ENCODE results near the gene ERICH6B. TPM values are rescaled to one million over a fixed set of nuclear protein-coding genes. Genes with fewer than 3 reads are reported as not detected.

ERICH6B gene
- polyA plus RNA-seq, 3 donors: not detected

GRCh38 chr13:45518525-45519245 is 96.9 kb downstream of the ERICH6B start:
- Mint-ChIP-seq H3K4me3 (no peak overlapping the region), H3K27me3 (ENCODE audit: low read depth in 3 of 3) (peaks cover 0 to 2% (median 0%) of the 10 kb centered on the region in 3 donors), H3K4me1 (peaks cover 9% of the 10 kb centered on the region), H3K9me3 (no peaks in the 10 kb centered on the region), H3K36me3 (peaks cover 73 to 88% of the 10 kb centered on the region in 2 donors), H3K27ac (peak overlapping the region in 6 of 7 donors; percentile 86 to 92 (median 88))
- Histone ChIP-seq H3K4me1 (ENCODE audit: control insufficient read depth in 1 of 2, insufficient read depth in 2 of 2, low read length in 2 of 2) (peaks cover 13 to 24% of the 10 kb centered on the region in 2 donors), H2AFZ (ENCODE audit: insufficient read depth, low read depth, low read length, poor library complexity, severe bottlenecking) (no peak overlapping the region), H3K4me3 (replicated peaks in 1 of 3; ENCODE audit: low read depth in 2 of 3, low read length in 3 of 3) (no peak overlapping the region), H3K9me3 (replicated peaks in 1 of 2; ENCODE audit: control insufficient read depth in 1 of 2, insufficient read depth in 1 of 2, low read length in 2 of 2) (no peaks in the 10 kb centered on the region), H3K36me3 (replicated peaks in 1 of 2; ENCODE audit: control insufficient read depth in 1 of 2, insufficient read depth in 2 of 2, low read length in 2 of 2) (peaks cover 75 to 84% of the 10 kb centered on the region in 2 donors), H4K20me1 (ENCODE audit: insufficient read depth, low read length) (no peaks in the 10 kb centered on the region), H3K27ac (ENCODE audit: low read depth in 1 of 2, low read length in 2 of 2) (peak overlapping the region in 1 of 2 donors; percentile 72), H3K4me2 (replicated peaks; ENCODE audit: extremely low read depth, low read length, poor library complexity, severe bottlenecking) (no peak overlapping the region), H3K9ac (ENCODE audit: insufficient read depth, low read length, poor library complexity, severe bottlenecking) (no peak overlapping the region), H3K27me3 (ENCODE audit: control insufficient read depth in 2 of 2, insufficient read depth in 2 of 2, low read length in 2 of 2) (no peaks in the 10 kb centered on the region), H3K79me2 (ENCODE audit: insufficient read depth, low read length) (no peaks in the 10 kb centered on the region)
- TF ChIP-seq CTCF (IDR thresholded peaks at IDR 0.05): no peak
- WGBS (ENCODE audit: insufficient coverage): 100% methylated on average over 4 of the region's 4 CpGs
- peak in 1 of 3 donors; percentile 28 for DNase-seq
- intact Hi-C loops (cut with micrococcal nuclease): loop anchor here in 1 of 2 donors (10.0 kb wide), 1 partner anchor 196 kb away; no protein-coding TSS in a partner anchor

GRCh38 chr13:45516757-45517156 is 98.8 kb downstream of the ERICH6B start:
- H3K27ac ChIP-seq (ENCODE audit: low read depth in 1 of 2, low read length in 2 of 2): no peak overlapping the region
- peaks cover 71 to 86% of the 10 kb centered on the region in 2 donors for H3K36me3 Mint-ChIP-seq
- no peaks in the 10 kb centered on the region for H4K20me1 ChIP-seq (ENCODE audit: insufficient read depth, low read length)
- no peak overlapping the region for H3K4me3 ChIP-seq (replicated peaks in 1 of 3; ENCODE audit: low read depth in 2 of 3, low read length in 3 of 3)
- no peak overlapping the region for H2AFZ ChIP-seq (ENCODE audit: insufficient read depth, low read depth, low read length, poor library complexity, severe bottlenecking)
- no CpG with 5 or more reads among the region's 2 CpGs for WGBS (ENCODE audit: insufficient coverage)
- H3K4me2 ChIP-seq (replicated peaks; ENCODE audit: extremely low read depth, low read length, poor library complexity, severe bottlenecking): no peak overlapping the region
- peaks cover 0 to 2% (median 0%) of the 10 kb centered on the region in 3 donors for H3K27me3 Mint-ChIP-seq (ENCODE audit: low read depth in 3 of 3)
- intact Hi-C loops (cut with micrococcal nuclease): loop anchor here in 1 of 2 donors (10.0 kb wide), 1 partner anchor 198 kb away; no protein-coding TSS in a partner anchor
- no peak overlapping the region for H3K9ac ChIP-seq (ENCODE audit: insufficient read depth, low read length, poor library complexity, severe bottlenecking)
- no peak for TF ChIP-seq CTCF (IDR thresholded peaks at IDR 0.05)
- no peak for DNase-seq
- no peaks in the 10 kb centered on the region for H3K79me2 ChIP-seq (ENCODE audit: insufficient read depth, low read length)
- peaks cover 9% of the 10 kb centered on the region for H3K4me1 Mint-ChIP-seq
- H3K9me3 ChIP-seq (replicated peaks in 1 of 2; ENCODE audit: control insufficient read depth in 1 of 2, insufficient read depth in 1 of 2, low read length in 2 of 2): no peaks in the 10 kb centered on the region
- H3K27ac Mint-ChIP-seq: no peak overlapping the region
- H3K36me3 ChIP-seq (replicated peaks in 1 of 2; ENCODE audit: control insufficient read depth in 1 of 2, insufficient read depth in 2 of 2, low read length in 2 of 2): peaks cover 77 to 80% of the 10 kb centered on the region in 2 donors
- H3K27me3 ChIP-seq (ENCODE audit: control insufficient read depth in 2 of 2, insufficient read depth in 2 of 2, low read length in 2 of 2): no peaks in the 10 kb centered on the region
- H3K4me1 ChIP-seq (ENCODE audit: control insufficient read depth in 1 of 2, insufficient read depth in 2 of 2, low read length in 2 of 2): peaks cover 13 to 24% of the 10 kb centered on the region in 2 donors
- no peaks in the 10 kb centered on the region for H3K9me3 Mint-ChIP-seq
- H3K4me3 Mint-ChIP-seq: no peak overlapping the region
